Measurements from ENCODE around the gene PSD2. TPM values are rescaled to one million over a fixed set of nuclear protein-coding genes. Genes with fewer than 3 reads are reported as not detected.

PSD2 gene
- total RNA-seq, 4 donors from 2014 or later = 0.08 to 0.13 (median 0.10) TPM; not detected in 1

DNA sequence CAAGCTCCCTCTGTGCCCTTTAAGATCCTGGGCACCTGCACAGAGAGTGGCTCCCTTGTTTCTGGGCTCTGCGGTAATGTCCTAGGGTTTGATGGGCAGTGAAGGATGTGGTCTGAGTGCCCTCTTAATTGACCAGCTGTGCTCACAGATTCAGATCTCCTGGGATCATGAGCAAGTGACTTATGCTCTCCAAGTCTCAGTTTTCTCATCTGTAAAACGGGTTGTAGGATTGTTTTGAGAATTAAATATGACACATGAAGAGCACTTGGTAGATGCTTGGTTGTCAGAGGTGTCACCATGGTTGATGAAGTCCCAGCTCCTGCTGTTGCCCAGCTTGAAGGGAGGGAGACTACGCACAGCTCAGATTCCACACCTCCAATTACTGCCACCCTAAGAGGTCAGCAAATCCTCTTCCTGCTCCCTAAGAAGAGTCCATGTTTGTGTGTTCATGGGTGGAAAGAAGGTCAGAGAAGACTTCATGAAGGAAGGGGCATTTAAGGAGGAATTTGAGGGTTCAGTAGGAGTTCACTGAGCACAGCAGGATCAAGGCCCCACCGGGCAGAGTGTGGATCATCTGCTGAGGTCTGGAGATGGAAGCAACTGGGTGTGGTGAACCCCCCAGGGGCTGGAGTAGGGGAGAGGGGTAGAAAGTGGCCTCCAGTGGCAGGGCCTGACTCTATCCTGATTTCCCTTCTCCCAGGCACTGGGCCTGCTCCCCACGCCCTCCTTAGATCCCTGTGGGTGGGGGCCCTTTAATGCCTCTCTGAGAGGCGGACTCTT is 1.4 kb upstream of the PSD2 start:
- Histone ChIP-seq H3K27ac (no peak overlapping the region), H3K27me3 (peaks cover 42% of the 10 kb centered on the region), H3K36me3 (no peaks in the 10 kb centered on the region), H3K4me1 (peaks cover 13% of the 10 kb centered on the region), H3K9me3 (no peaks in the 10 kb centered on the region), H3K4me3 (no peak overlapping the region)
- no peak for DNase-seq (ENCODE audit: low spot score in 2 of 2)
- 79% methylated on average over 4 of the region's 6 CpGs for WGBS
- TF ChIP-seq POLR2AphosphoS5 (IDR thresholded peaks at IDR 0.05) = no peak
- TF ChIP-seq, protein P1, sequence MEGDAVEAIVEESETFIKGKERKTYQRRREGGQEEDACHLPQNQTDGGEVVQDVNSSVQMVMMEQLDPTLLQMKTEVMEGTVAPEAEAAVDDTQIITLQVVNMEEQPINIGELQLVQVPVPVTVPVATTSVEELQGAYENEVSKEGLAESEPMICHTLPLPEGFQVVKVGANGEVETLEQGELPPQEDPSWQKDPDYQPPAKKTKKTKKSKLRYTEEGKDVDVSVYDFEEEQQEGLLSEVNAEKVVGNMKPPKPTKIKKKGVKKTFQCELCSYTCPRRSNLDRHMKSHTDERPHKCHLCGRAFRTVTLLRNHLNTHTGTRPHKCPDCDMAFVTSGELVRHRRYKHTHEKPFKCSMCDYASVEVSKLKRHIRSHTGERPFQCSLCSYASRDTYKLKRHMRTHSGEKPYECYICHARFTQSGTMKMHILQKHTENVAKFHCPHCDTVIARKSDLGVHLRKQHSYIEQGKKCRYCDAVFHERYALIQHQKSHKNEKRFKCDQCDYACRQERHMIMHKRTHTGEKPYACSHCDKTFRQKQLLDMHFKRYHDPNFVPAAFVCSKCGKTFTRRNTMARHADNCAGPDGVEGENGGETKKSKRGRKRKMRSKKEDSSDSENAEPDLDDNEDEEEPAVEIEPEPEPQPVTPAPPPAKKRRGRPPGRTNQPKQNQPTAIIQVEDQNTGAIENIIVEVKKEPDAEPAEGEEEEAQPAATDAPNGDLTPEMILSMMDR (IDR thresholded peaks at IDR 0.05) = no peak
- TF ChIP-seq POLR2A (IDR thresholded peaks at IDR 0.05) = no peak
- TF ChIP-seq EP300 (IDR thresholded peaks at IDR 0.05) = no peak

- Histone ChIP-seq H3K4me1 (peaks cover 13% of the 10 kb centered on the region), H3K27me3 (peaks cover 59% of the 10 kb centered on the region), H3K27ac (no peak overlapping the region), H3K9me3 (no peaks in the 10 kb centered on the region), H3K4me3 (peak overlapping the region; percentile 58), H3K36me3 (no peaks in the 10 kb centered on the region)
- TF ChIP-seq, protein P1 (IDR thresholded peaks at IDR 0.05) = no peak
- TF ChIP-seq POLR2AphosphoS5 (IDR thresholded peaks at IDR 0.05) (no peak), POLR2A (IDR thresholded peaks at IDR 0.05) (no peak), EP300 (IDR thresholded peaks at IDR 0.05) (no peak)
- no peak for DNase-seq (ENCODE audit: low spot score in 2 of 2)
- WGBS = 9% methylated on average over 13 of the region's 47 CpGs
Observed at GRCh38 chr5:139796061-139796806, 626 bp downstream of the PSD2 start.

DNA sequence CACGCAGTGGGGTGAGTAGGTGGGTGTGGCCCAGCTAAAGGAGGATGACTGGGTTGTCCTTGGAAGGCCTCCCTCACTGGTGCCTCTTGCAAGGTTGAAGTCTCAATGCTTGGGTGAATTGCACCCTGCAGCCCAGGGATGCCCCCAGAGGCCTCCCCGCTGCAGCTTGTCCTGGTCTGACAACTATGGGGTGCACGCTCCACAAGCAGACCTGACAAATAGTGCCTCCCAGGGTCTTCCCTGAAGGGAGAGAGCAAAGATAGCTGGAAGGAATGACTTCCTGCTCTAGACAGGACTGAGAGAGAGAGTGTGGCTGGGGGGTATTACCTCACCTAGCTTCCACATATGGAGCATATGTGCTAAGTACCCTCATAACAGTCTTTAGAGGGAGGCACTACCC is 1.7 kb downstream of the PSD2 start:
- no peak for DNase-seq (ENCODE audit: low spot score in 2 of 2)
- peaks cover 67% of the 10 kb centered on the region for H3K27me3 ChIP-seq
- no peak overlapping the region for H3K4me3 ChIP-seq
- H3K27ac ChIP-seq = no peak overlapping the region
- TF ChIP-seq EP300 (IDR thresholded peaks at IDR 0.05) = no peak
- TF ChIP-seq, protein P1 (IDR thresholded peaks at IDR 0.05) = no peak
- H3K36me3 ChIP-seq = no peaks in the 10 kb centered on the region
- H3K4me1 ChIP-seq = peaks cover 13% of the 10 kb centered on the region
- WGBS = 77% methylated on average over 3 of the region's 3 CpGs
- no peaks in the 10 kb centered on the region for H3K9me3 ChIP-seq

GRCh38 chr5:139797856-139798510 is 2.4 kb downstream of the PSD2 start:
- TF ChIP-seq POLR2A (IDR thresholded peaks at IDR 0.05) (no peak), POLR2AphosphoS5 (IDR thresholded peaks at IDR 0.05) (no peak), EP300 (IDR thresholded peaks at IDR 0.05) (no peak)
- TF ChIP-seq, protein P1 (IDR thresholded peaks at IDR 0.05) = no peak
- WGBS = 63% methylated on average over 9 of the region's 9 CpGs

DNA sequence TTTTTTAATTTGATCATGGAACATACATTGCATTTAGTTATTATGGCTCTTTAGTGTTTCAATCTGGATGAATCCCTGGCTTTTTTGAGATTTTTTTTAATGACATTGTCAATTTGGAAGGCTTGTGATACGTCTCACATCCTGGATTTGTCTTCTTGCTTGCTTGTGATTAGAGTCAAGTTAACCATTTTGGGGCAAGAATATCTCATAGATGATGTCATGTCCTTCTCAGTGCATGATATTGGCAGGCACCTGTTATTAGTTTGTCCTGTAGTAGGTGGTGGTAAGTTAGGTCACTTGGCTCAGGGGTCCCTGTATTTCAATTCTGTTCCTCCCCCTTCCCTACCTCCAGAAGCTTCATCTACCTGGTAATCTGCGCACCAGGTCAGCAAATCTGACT is 3.3 kb downstream of the PSD2 start:
- H3K36me3 ChIP-seq = no peaks in the 10 kb centered on the region
- peaks cover 81% of the 10 kb centered on the region for H3K27me3 ChIP-seq
- DNase-seq (ENCODE audit: low spot score in 2 of 2) = no peak
- no peak overlapping the region for H3K4me3 ChIP-seq
- H3K27ac ChIP-seq = no peak overlapping the region
- no peaks in the 10 kb centered on the region for H3K9me3 ChIP-seq
- H3K4me1 ChIP-seq = peaks cover 13% of the 10 kb centered on the region
- TF ChIP-seq POLR2A (IDR thresholded peaks at IDR 0.05) = no peak
- TF ChIP-seq EP300 (IDR thresholded peaks at IDR 0.05) = no peak
- TF ChIP-seq, protein P1 (IDR thresholded peaks at IDR 0.05) = no peak
- no peak for TF ChIP-seq POLR2AphosphoS5 (IDR thresholded peaks at IDR 0.05)
- WGBS = 86% methylated on average over 2 of the region's 2 CpGs

More at GRCh38 chr5:139797856-139798510, 2.4 kb downstream of the PSD2 start:
- no peak for DNase-seq (ENCODE audit: low spot score in 2 of 2)
- H3K9me3 ChIP-seq = no peaks in the 10 kb centered on the region
- no peaks in the 10 kb centered on the region for H3K36me3 ChIP-seq
- no peak overlapping the region for H3K27ac ChIP-seq
- H3K27me3 ChIP-seq = peaks cover 72% of the 10 kb centered on the region
- no peak overlapping the region for H3K4me3 ChIP-seq
- peaks cover 13% of the 10 kb centered on the region for H3K4me1 ChIP-seq
